Measurements from ENCODE around the gene WASF3.

GRCh38 chr13:26590379-26590778 is 32.9 kb downstream of the WASF3 start:
- TF ChIP-seq REST (IDR thresholded peaks at IDR 0.05; ENCODE audit: low read depth, low read length) (no peak), CTCF (IDR thresholded peaks at IDR 0.05 in 2 of 3, conservative IDR thresholded peaks at IDR 0.05 in 1 of 3; ENCODE audit: control insufficient read depth in 2 of 3, extremely low read depth in 1 of 3, insufficient read depth in 1 of 3, low read depth in 3 of 3, low read length in 3 of 3) (no peak), NKRF (conservative IDR thresholded peaks at IDR 0.05) (no peak), GABPA (IDR thresholded peaks at IDR 0.05; ENCODE audit: low read depth) (no peak), ZNF274 (IDR thresholded peaks at IDR 0.05; ENCODE audit: insufficient read depth, insufficient read length) (no peak), CBFB (IDR thresholded peaks at IDR 0.05; ENCODE audit: low read depth) (no peak), CBX5 (IDR thresholded peaks at IDR 0.05; ENCODE audit: low read depth) (no peak), CREB1 (IDR thresholded peaks at IDR 0.05; ENCODE audit: low read depth) (no peak), POLR2A (IDR thresholded peaks at IDR 0.05; ENCODE audit: low read depth, low read length) (no peak), CHD2 (IDR thresholded peaks at IDR 0.05; ENCODE audit: borderline replicate concordance, low read depth, low read length) (no peak), EZH2 (IDR thresholded peaks at IDR 0.05; ENCODE audit: borderline replicate concordance, control insufficient read depth, low read depth, low read length) (no peak), JUNB (IDR thresholded peaks at IDR 0.05) (no peak), RCOR1 (conservative IDR thresholded peaks at IDR 0.05; ENCODE audit: low read depth, low read length) (no peak), IRF5 (IDR thresholded peaks at IDR 0.05; ENCODE audit: borderline replicate concordance) (no peak)
